ENCODE measurements around the gene RERE. TPM values are rescaled to one million over a fixed set of nuclear protein-coding genes. Genes with fewer than 3 reads are reported as not detected.
"Not testable (repeated sequence)": the region's sequence is repeated elsewhere in the genome, so short reads cannot be mapped to it uniquely, and the experiment has no call there.

The RERE gene
- total RNA-seq, 2 donors from 2014 or later: 95.0 to 102 TPM

DNA sequence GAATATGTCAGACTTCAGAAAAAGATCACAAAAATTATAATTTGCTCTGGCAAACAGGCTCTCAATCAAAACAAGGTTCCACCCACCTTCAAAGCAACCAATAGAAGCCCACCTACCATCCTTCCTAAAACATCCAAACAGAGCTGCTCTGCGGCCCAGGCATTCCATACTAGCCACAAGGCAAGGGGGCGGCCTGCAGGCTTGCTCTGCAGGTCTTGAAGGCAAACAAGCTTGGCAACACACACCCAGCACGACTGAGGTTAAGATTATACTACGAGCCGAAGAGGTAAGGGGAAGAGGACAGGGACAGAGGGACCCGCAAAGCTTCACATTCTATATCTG, 292.3 kb downstream of the RERE start:
- intact Hi-C loops (cut with DNase I, micrococcal nuclease): no loop called here
- ATAC-seq (peak; percentile 47), DNase-seq (peak in 1 of 2 donors; percentile 41)

DNA sequence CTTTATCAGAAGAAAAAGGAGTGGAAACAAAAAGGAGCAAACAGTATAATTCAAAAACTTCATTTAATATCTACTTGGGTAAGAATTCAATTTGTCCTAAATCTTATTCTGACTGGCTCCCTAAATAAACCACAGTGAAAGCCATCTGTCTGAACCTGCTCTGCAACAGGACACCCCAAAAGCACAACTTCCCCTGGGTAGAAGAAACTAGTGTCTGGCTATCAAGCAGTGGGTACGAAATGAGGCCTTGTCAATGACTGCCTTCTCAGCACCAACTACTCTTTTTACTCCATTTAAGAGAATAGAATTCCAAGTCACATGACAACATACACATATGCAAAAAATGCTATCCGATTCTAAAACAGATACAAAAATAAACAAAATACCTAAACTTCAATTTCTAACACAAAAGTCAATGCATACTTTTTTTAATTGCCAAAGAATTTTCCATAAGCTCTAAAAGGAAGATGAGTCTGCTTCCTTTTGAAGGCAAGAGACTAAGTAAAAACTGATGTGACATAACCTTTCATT, 292.7 kb downstream of the RERE start:
- DNase-seq: no peak
- ATAC-seq: no peak
- intact Hi-C loops (cut with DNase I, micrococcal nuclease): no loop called here

DNA sequence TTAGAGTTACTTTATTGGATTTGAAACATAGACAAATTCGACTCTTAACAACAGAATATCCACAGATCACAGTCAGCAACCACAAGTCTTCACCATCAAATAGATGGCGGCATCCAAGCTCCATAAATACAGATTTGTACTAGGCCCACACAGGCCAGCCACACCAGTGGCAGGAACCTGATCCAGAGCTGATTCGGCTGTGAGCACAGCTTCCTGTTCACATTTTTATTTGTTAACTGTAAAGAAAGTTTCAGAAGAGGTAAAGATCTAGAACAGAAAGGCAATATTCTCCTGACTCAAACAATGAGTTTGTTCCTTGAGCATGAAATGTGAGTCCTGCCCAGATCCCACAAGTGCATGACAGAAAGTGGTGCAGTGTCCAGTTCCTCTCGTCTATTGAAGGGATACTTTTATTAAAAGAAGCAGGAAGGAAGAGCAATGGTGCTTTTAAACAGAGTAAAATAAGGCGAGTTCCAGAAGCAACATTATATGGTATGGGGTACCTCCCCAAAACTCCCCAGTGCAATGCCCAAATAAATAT, 293.7 kb downstream of the RERE start:
- ATAC-seq: no peak
- intact Hi-C loops (cut with DNase I, micrococcal nuclease): no loop called here
- no peak for DNase-seq

DNA sequence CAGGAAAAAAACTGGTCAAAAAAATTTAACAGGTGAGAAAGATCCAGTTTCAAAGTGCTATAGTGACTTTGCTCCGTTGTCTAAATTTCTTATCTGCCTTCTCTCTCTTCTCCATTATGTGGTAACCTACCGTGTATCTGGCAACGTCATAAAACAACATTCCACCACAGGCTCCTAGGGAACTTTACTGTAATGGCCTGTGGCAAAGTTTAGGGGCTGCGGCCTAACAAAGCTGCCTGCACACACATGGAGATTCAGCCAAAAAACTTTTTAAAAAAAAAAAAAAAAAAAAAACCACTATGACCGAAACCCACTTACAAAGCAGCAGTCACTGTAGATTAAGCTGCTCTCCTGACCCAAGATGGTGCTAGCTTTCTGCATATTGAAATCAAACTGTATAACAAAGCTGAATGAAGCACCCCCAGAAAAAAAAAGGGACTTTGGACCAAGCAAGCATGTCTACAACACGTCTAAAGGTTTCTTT, 296.9 kb downstream of the RERE start:
- peak; percentile 73 for ATAC-seq
- intact Hi-C loops (cut with DNase I, micrococcal nuclease): no loop called here
- DNase-seq: no peak

DNA sequence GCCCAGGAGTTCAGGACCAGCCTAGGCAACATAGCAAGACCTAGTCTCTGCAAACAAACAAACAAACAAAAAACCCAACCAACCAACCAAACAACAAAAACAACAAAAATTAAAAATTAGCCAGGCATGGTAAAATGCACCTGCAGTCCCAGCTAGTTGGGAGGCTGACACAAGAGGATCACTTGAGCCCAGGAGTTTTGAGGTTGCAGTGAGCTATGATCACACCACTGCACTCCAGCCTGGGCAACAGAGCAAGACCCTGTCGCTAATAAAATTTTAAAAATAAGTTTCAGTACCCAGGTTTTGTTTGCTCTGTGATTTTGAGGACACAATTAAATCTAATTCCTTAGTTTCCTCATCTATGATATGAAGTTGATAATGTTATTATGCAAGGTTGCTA, 298.3 kb downstream of the RERE start:
- ATAC-seq (no peak), DNase-seq (no peak)
- intact Hi-C loops (cut with DNase I, micrococcal nuclease): no loop called here

DNA sequence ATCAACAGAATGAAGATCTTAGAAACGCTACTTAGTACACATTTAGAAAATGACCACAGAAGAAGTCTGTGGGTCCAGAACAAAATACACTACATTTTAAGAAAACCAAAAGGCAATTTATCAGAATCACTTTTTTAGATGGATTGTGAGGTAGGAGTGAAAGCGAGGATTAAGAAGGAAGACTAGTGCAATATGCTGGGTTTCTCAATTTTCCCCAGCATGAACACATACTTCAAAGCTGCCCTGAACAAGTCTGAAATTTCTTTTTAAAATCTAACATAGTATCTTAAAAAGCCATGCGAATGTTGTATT, 299.0 kb downstream of the RERE start:
- intact Hi-C loops (cut with DNase I, micrococcal nuclease): no loop called here
- ATAC-seq: no peak
- no peak for DNase-seq

DNA sequence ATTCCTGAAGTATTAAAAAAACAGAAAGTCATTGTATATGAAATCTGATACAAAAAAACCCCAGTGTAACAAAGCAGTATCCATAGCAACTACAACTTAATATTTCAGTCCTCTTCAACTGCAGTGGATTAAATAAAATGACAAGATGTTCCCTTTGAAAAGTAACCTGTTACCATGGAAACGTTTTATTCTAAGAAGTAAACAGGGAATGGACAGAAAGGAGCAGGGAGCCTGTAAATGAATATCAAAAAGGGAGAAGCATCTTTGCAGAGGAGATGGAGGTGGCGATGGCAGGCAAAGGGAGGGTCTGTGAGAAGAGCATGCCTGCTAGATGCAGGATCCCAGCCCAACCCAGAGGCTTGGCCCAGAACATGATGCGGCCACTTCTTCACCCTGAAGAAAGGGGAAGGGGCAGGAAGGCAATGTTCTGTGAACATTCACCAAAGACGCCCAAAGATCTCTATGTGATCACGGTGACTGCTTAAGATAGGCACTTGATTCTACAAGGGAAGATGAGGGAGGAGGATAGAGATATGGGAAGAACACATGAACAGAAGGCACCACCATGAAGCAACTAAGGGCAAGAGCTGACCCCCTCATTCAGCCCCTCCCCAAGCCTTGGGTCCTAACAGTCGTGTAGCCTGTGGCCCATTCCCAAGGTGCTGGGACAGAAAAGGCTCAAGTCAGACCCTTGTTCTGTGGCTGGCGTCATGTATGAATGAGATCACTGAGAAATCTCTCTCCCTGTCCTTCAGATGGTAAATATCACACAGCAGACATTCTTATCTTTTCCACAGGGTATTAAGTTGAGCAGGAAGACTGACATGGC, 299.6 kb downstream of the RERE start:
- ATAC-seq: no peak
- DNase-seq: no peak
- intact Hi-C loops (cut with DNase I, micrococcal nuclease): no loop called here

DNA sequence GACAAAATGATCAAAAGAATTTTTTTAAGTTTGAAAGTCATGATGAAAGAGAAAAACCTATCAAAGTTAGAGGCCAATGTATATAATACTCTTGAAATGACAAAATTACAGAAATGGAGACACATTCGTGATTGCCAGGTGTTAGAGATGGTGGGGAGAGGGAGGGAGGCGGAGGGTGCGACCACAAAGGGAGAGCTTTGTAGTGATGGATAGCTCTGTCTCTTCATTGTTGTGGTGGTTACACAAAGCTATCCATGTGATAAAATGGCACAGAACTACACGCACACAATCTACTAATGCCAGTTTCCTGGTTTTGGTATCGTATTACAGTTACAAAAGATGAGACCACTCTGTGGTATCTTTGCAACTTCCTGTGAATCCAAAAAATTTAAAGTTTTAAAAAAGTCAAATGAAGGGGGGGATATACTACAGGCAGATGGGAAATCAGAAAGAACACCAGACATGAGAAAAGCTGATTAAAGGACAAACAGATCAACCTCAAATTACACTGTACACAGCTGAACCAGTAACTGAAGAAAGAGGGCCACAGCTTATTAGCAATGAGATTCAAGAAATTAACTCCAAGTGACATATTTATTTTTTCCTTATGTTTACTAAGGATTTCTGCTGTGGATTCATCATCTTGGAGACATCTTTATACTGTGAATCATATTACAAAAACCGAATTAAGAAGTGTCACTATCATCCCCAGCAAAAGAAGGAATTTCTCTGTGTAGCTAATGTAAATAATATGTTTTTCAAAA, 300.5 kb downstream of the RERE start:
- no peak for ATAC-seq
- DNase-seq: no peak
- intact Hi-C loops (cut with DNase I, micrococcal nuclease): no loop called here

DNA sequence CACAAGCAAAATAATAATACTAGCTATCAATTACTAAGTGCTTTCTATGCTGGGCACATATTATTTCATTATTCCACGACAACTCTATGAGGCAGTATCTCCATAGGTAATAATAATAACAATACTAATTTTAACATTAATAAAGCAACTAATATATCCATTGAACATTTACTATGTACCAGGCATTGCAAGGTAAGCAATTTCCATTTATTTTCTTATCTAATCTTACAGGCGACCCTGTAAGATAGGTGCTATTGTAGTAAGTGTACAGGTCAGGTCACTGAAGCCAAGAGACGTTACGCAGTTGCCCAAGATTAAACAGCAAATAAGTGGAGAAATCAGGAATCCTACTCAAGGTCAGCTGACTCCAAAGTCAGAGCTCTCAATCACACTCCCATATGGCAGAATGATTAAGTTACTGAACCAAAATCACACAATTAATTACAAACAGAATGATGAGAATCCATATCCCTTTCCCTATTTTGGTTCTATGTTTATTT, 301.1 kb downstream of the RERE start:
- DNase-seq (no peak), ATAC-seq (no peak)
- intact Hi-C loops (cut with DNase I, micrococcal nuclease): no loop called here

DNA sequence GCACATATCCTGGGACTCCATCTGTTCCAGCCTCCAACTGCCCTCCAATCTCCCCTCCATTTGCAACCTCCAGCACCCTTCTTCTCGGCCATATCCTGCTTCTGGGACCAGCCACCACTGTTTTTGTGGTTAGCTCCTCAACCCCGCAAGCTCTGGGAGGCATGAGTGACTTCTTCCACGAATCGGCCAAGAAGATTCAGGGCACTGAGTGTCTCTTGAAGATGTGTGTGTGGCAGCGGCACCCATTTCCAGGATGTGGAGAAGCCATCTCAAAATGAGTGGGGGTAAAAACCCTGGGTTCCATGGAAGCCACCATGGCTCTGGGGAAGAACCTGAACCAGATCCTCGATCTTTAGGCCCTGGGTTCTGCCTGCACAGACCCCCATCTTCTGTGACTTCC, 304.9 kb downstream of the RERE start:
- DNase-seq: no peak
- no peak for ATAC-seq
- intact Hi-C loops (cut with DNase I, micrococcal nuclease): no loop called here

DNA sequence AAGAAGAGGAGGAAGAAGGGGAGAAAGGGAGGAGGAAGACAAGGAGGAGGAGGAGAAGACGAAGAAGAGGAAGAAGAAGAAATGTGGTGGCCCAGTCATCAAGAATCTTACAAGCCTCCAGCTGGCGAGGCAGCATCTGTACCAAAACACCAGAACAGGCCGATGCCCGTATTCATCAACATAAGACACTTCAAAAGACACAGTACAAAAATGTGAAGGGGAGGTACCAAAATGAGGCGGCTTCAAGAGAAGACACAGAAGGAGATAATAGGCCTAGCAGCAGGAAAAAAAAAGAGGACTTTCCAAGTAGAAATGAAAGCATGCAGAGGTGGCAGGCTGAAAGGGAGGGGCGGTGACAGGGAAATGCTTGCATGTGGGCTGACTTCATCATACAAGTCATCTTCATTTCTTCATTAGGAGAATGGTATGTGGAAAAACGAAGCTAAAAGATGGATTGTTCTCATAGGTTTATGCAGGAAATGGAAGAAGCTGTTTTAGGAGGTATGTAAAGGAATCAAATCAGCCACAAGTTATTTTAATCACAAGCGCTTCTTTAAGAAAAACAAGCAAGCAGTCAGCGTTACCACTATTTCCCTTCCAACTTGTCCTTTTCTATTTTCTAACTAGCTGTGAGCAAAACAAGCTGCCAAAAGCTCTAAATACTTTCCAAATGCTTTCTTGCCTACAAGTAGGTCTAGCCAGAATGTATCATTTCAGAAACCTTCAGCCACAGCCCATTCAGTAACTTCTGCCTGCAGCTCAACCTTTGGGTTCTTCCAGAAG, 307.2 kb downstream of the RERE start:
- ATAC-seq: no peak
- intact Hi-C loops (cut with DNase I, micrococcal nuclease): no loop called here
- no peak for DNase-seq

DNA sequence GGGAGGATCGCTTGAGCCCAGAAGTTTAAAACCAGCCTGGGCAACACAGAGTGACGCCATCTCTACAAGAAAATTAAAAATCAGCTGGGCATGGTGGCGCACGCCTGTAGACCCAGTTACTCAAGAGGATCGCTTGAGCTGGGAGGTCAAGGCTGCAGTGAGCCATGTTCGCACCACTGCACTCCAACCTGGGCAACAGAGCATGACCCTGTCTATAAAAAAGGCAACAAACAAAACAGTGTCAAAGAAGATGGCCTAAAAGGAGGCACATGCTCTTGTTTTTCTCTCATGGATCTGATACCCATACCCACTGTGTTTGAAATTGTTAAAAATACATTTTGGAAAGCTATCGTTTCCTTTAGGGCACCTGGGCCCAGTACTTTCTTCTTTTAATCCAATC, 307.9 kb downstream of the RERE start:
- intact Hi-C loops (cut with DNase I, micrococcal nuclease): no loop called here
- ATAC-seq (no peak), DNase-seq (no peak)

DNA sequence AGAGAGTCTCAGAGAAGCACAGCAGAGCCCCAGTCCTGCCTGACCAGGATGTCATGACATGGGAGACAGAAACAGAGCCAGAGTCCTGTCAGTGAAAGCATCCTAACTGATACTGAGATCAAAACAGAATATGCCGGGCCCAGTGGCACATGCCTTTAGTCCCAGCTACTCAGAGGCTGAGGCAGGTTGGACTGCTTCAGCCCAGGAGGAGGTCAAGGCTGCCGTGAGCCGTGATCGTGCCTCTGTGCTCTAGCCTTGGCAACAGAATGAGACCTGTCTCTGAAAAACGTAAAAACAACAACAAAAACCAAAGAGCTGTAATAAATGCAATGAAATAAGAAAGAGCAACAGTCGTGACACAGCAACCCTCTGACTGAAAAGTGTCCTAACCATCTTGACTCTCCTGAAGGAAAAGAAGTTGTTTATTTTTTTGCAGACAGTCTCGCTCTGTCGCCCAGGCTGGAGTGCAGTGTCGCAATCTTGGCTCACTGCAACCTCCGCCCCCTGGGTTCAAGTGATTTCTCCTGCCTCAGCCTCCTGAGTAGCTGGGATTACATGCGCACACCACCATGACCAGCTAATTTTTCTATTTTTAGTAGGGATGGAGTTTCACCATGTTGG, 310.3 kb downstream of the RERE start:
- no peak for DNase-seq

DNA sequence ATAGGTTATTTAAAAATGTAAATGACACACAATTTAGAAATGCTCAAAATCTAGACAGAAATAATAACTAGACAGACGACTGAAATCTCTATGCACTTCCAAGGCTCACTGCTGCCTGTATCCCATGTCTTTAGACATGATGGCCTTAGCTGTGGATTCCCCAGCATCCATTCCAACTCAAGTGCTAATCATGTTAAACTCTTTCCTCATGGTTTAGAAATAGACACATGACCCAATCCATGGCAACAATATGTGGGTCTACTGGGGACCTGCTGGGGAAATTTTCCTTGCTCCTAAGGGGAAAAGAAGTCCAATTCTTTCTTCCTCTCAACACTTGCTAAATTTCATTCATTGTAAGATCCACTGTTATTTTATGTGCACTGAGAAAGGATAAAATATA, 311.0 kb downstream of the RERE start:
- DNase-seq (no peak), ATAC-seq (no peak)
- intact Hi-C loops (cut with DNase I, micrococcal nuclease): no loop called here

More for the DNA sequence above, 310.3 kb downstream of the RERE start:
- no peak for ATAC-seq
- intact Hi-C loops (cut with DNase I, micrococcal nuclease): no loop called here

DNA sequence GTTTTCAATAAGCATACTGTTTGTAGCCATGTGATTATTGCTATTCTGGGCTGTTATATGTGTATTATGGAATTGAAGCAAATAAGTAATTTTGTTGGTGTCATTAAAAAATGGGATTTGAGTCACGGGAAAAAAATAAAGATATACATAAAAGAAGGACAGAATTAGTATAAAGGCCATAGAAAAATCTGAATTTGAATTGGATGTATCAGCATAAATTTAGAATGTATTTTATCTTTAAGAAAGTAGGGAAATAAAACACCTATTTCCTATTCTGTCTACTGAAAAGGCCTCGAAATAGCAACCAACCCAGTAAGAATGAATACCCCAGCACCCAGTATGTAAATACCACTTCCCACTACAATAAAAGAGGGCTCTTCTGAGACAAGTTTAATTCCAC, 313.6 kb downstream of the RERE start:
- intact Hi-C loops (cut with DNase I, micrococcal nuclease): no loop called here
- ATAC-seq (no peak), DNase-seq (no peak)

DNA sequence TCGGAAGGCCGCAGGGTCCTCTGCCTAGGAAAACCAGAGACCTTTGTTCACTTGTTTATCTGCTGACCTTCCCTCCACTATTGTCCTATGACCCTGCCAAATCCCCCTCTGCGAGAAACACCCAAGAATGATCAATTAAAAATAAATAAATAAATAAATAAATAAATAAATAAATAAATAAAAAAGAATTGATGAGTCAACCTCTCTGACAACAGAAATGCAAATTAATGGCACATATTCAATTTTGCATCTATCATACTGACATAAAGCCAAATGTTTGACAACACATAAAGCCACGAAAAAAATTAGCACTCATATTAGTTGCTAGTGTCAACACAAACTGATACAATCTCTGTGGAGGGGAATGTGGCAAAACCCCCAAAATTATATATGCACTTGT, 314.5 kb downstream of the RERE start:
- intact Hi-C loops (cut with DNase I, micrococcal nuclease); ATAC-seq; DNase-seq: not testable (repeated sequence)

DNA sequence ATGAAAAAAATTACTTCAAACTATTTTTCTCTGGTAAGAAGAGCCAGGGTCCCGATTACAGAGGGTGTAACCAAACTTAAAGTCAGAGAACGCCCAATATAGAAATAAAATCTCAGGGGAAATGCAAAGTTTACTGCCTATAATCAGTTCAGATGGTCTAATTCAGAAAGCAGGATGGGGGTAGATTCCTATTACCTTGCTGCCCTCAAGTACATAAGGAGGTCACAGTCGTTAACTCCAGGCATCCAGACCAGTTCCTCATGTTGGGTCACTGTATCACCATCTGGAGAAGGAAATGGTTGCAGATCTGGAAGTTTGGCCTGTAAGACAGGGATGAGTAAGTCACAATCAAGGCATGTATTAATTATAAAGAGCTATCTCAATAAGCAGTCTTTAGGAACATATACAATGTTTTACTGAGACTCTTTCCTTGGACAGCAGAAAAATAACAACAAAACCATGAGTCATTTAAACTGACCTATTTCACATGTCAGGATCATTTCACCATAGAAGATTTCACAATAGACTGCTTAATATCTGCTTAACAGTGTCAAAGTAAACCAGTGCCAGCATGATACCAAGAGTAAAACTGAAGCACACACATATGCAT, 320.1 kb downstream of the RERE start:
- no peak for DNase-seq
- peak; percentile 85 for ATAC-seq
- intact Hi-C loops (cut with DNase I, micrococcal nuclease): no loop called here

DNA sequence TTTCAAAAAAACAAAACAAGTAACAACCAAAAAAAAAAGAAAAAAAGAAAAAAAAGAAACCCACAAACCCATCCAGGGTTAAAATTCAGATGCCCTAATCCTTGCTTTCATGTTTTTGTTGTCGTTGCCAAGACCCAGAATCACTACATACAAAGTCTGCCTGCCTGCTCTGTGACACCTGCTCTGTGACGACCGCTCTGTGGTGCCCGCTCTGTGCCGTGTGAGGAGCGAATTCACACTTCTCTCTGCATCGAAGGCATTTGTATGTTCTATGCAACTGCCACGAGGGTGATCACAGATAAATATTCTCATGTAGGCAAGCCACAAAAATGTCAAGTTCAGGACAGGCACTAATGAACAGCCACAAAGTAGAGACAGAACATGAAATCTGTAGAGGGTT, 321.0 kb downstream of the RERE start:
- no peak for ATAC-seq
- intact Hi-C loops (cut with DNase I, micrococcal nuclease): no loop called here
- DNase-seq: no peak
